ENCODE results near the gene ICAM2. TPM values are rescaled to one million over a fixed set of nuclear protein-coding genes. Genes with fewer than 3 reads are reported as not detected.

Gene ICAM2
- 21.7 TPM for total RNA-seq

DNA sequence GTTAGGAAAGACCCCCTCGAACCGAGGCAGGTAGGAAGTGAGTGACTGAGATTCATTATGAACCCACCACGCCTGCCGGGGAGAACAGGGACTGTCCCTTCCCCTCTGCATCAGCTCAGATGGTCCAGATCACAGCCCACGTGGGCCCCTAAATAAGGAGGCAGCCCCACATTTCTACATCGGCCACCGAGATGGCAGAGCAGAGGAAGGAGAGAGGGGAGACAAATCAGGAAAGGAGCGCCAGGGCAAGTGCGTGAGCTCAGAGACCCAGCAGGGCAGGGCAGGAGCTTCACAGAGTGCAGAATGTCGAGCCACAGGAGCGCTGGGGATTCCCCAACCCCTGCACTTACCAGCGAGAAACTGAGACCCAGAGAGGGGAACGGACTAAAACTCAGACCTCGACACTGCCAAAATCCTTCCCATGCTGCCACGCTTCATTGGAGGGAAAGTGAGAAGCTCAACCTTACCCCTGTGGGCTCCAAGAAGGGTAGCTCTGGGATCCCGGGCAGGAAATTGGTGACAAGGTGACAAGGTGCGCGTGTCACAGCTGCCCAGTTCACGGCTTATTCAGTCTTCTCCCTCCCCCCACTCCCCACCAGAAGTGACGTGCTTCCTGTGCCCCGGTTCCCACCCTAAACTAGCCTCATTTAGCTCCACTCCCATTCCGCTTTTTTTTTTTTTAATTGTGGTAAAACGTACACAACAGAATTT lies at the start of gene ICAM2:
ICAM2 (minus strand) TSS at position 578 of the 711 bp plus-strand sequence. CDS start 13,942 bp downstream, outside the sequence.

DNA sequence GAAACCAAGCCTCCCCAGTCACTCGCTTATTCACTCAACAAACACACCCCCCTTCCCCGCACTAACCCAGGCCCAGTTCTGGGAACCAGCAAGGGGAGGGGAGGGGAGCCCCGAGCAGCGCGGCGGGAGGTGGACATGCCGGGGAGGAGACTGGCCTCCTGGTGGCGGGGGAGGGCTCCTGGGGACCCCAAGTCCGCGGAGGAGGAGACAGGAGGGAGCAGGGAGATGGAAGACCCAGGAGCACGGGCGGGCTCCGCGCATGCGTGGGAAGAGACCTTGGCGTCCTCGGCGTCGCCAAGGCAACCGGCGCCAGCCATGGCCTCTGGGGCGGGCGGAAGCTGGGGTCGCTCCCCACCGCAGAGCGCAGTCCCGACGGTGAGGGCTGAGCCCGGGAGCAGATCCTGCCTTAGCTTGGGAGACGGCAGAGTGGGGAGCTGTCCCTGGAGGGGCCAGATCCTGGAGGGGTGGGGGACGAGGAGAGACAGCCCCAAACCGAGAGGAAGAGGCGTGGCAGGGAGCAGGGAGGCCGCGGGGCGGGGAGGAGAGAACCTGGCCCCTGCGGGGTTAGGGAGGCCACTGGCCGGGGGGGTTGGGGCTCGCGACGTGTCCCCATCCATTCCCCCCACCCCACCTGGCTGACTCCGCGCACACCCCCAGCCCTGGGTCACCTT lies 22.2 kb downstream of the ICAM2 start, which contains the start of gene PRR29:
PRR29 (plus strand) TSS at position 302 of the 671 bp plus-strand sequence; CDS start at position 316, 14 bp downstream.

GRCh38 chr17:63972796-63973195 lies 47.6 kb downstream of the ICAM2 start, which contains the start of gene SCN4A:
TSS of gene SCN4A (minus strand) at chr17:63972918. CDS start at chr17:63972841, 77 bp downstream.

Other genes starting within 250 kb of the ICAM2 start
- 79.0 TPM for gene CCDC47, start 247.0 kb downstream of the ICAM2 start, total RNA-seq
- 147 TPM for gene DDX42, start 246.5 kb downstream of the ICAM2 start, total RNA-seq
- 57.5 TPM for gene PSMC5, start 193.2 kb downstream of the ICAM2 start, total RNA-seq
- gene FTSJ3, start 193.0 kb downstream of the ICAM2 start, total RNA-seq = 46.6 TPM
- gene SMARCD2, start 177.9 kb downstream of the ICAM2 start, total RNA-seq = 65.5 TPM
- not detected for gene CSH2, start 147.0 kb downstream of the ICAM2 start, total RNA-seq
- not detected for gene GH2, start 138.7 kb downstream of the ICAM2 start, total RNA-seq
- gene CSH1, start 124.1 kb downstream of the ICAM2 start, total RNA-seq = not detected
- not detected for gene CSHL1, start 109.4 kb downstream of the ICAM2 start, total RNA-seq
- gene GH1, start 101.8 kb downstream of the ICAM2 start, total RNA-seq = not detected
- 0.77 TPM for gene CD79B, start 88.3 kb downstream of the ICAM2 start, total RNA-seq
- 3.0 TPM for gene SCN4A, start 47.7 kb downstream of the ICAM2 start, total RNA-seq
- 0.44 TPM for gene PRR29, start 22.3 kb downstream of the ICAM2 start, total RNA-seq
- gene ERN1, start 109.5 kb upstream of the ICAM2 start, total RNA-seq = 20.7 TPM
- gene TEX2, start 242.6 kb upstream of the ICAM2 start, total RNA-seq = 48.1 TPM

Data from camera-type eye (tissue), 1 donor.